Endothelial cell of hepatic sinusoid (primary cell): ENCODE data around the gene ANKRD13A.
"Not testable (repeated sequence)": the region's sequence is repeated elsewhere in the genome, so short reads cannot be mapped to it uniquely, and the experiment has no call there.

Experiments
- in situ Hi-C: cut with HindIII; loops from 2 replicates; pipeline ENCODE4 v1.10.0; 2017; ENCODE audit warnings: low sequenced_read_pairs

The ANKRD13A gene

GRCh38 chr12:109982210-109982609 lies 17.0 kb upstream of the ANKRD13A start:
- in situ Hi-C loops: no loop called here

GRCh38 chr12:109983432-109984142 lies 15.6 kb upstream of the ANKRD13A start:
- in situ Hi-C loops: no loop called here

GRCh38 chr12:109986236-109986635 lies 13.0 kb upstream of the ANKRD13A start:
- in situ Hi-C loops: not testable (repeated sequence)

GRCh38 chr12:109987615-109988014 lies 11.6 kb upstream of the ANKRD13A start:
- in situ Hi-C loops: no loop called here

- in situ Hi-C loops: no loop called here
These were observed 11.0 kb upstream of the ANKRD13A start for GRCh38 chr12:109988274-109988673.

DNA sequence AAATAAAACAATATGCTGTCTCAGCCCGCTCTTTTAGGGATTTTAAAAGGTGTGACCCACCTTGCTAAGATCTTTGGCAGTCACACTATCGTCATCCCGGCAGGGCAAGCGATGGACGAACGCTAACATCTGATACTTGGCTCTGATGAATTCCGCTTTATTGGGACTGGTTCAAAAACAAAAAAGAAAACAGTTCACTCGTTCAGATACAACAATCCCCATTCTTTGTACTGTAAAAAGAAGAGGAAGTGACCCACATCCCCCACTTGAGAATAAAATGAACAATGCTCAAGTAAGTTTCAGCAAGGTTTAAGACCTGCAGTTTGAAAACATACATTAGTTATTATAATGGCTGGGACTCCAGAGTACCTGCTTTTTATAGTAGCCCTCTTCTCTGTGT lies 10.3 kb upstream of the ANKRD13A start:
- in situ Hi-C loops: no loop called here

- in situ Hi-C loops: no loop called here
These were observed 9.8 kb upstream of the ANKRD13A start for GRCh38 chr12:109989380-109989779.

DNA sequence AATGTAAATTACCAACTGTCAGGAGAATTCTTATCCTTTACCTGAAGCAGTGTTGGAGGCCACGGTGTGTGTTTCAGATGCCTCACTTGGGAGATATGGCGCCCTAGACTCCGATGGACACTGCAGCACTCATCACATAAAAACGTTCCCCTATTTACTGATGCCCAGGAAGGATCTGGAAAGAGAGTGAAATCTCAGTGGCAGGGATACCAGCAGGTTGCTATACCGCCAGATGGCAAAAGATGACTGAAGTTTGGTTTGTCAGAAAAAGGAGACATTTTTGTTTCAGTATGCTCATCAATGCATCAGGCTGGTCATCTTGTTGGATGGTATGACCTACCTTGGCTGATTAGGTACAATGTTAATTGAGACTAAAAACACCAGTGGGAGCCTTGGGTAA lies 7.6 kb upstream of the ANKRD13A start:
- in situ Hi-C loops: no loop called here

- in situ Hi-C loops: no loop called here
These were observed 6.1 kb upstream of the ANKRD13A start for GRCh38 chr12:109993091-109993490.

- in situ Hi-C loops: loop anchor here (5.0 kb wide), 1 partner anchor 32 kb away; no protein-coding TSS in a partner anchor
These were observed 4.6 kb upstream of the ANKRD13A start for GRCh38 chr12:109994401-109995175.

- in situ Hi-C loops: loop anchor here (5.0 kb wide), 1 partner anchor 33 kb away; no protein-coding TSS in a partner anchor
These were observed 3.9 kb upstream of the ANKRD13A start for GRCh38 chr12:109995361-109995685.

- in situ Hi-C loops: loop anchor here (5.0 kb wide), 1 partner anchor 34 kb away; no protein-coding TSS in a partner anchor
These were observed 3.3 kb upstream of the ANKRD13A start, which contains the start of gene GIT2 for GRCh38 chr12:109995686-109996482. TSS of gene GIT2 (minus strand) at chr12:109996368. CDS start at chr12:109996224, 144 bp downstream.

- in situ Hi-C loops: loop anchor here (5.0 kb wide), 1 partner anchor 34 kb away; no protein-coding TSS in a partner anchor
These were observed 2.8 kb upstream of the ANKRD13A start for GRCh38 chr12:109996483-109996853.

DNA sequence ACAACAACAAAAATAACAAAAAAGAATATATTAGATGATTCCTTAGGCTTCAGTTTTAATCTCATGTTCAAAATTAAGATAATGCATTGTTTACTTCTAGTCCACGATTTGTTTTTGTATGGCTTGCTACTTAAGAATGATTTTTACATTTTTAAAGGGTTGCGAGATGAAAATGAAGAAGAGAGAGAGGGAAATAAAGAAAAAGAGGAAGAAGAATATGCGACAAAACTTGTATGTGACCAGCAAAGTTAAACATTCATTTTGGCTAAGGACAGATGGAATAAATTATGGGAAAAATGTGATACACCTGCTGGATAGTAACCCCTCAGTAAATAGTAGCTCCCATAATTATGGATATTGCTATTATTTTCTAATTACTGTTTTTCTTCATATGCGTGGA lies 1.8 kb upstream of the ANKRD13A start:
- in situ Hi-C loops: loop anchor here (5.0 kb wide), 1 partner anchor 35 kb away; no protein-coding TSS in a partner anchor

DNA sequence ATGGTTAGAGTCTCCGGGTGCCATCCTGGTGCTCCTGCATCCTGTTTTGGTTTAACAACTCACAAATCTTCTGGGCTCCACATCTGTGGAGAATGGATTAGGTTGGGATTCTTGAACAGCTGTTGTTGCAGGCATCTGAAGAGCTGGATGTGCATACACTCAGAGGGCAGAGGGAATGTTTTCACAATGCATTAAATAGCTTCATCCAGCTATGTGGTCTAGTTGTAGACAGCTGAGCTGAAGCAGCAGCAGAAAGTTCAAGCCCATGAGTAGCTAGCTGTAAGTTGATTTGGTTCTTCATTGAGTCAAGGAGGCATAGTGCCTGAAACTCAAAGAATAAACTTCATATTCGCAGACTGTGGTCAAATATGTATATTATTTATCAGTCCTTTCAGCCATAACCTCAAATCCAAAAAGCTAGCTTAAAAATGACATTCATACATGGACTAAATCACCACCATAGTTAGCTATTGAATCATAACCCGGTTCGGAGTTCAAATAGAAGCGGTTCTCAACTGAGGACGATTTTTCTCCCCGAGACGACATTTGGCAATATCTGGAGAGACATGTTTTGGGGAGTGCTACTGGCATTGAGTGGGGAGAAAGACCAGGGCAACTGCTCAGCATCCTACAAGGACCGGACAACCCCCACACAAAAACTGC lies 858 bp upstream of the ANKRD13A start:
- in situ Hi-C loops: loop anchor here (5.0 kb wide), 1 partner anchor 36 kb away; no protein-coding TSS in a partner anchor

DNA sequence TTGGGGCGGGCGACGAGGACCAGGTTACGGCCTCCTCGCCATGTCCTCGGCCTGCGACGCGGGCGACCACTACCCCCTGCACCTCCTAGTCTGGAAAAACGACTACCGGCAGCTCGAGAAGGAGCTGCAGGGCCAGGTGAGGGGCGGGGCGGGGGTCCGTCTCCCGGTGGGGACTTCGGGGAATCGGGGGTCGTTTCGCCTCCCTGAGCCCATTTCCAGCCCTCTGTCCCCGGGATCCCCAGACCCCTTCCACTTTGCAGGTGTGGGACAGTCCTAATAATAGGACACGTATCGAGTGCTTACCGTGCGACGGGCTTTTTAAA lies 380 bp downstream of the ANKRD13A start:
- in situ Hi-C loops: loop anchor here (5.0 kb wide), 1 partner anchor 37 kb away; no protein-coding TSS in a partner anchor

DNA sequence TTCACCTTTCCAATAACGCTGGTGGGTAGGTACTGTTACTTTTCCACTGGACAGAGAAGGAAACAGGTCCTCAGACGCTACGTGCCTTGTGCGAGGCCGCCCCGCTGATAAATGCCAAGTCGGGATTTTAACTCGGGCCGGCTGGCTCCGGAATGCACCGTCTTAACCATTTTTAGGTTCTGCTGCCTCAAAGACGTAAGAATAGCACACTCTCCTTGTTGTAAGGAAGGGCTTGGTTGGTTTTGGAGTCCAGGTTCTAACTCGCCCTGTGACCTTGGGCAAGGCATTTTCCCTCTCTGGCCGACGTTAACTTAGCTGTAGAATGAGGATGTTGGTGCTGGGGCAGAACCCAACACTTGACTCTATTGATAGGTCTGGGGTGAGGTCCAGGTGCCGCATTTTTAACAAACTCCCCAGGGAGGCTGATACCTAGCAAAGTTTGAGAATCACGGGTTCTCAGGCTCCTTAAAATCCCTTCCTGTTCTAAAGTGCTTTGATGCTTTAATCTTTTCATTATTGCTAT lies 814 bp downstream of the ANKRD13A start:
- in situ Hi-C loops: loop anchor here (5.0 kb wide), 1 partner anchor 38 kb away; no protein-coding TSS in a partner anchor

DNA sequence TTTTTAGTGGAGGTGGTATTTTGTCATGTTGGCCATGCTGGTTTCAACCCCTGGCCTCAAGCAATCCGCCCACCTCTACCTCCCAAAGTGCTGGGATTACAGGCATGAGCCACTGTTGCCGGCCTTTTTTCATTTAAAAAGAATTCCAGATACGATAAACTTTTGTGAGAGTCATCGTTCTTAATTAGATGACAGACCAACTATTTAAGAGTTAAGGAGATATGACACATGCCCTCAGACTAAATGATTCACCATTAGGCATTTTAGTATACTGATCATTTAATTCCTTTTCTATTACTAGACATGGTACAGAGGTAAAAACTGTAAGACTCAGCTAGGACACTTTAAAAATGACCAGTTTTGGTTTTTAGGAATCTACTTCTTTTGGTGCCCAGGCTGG lies 2.4 kb downstream of the ANKRD13A start:
- in situ Hi-C loops: no loop called here

DNA sequence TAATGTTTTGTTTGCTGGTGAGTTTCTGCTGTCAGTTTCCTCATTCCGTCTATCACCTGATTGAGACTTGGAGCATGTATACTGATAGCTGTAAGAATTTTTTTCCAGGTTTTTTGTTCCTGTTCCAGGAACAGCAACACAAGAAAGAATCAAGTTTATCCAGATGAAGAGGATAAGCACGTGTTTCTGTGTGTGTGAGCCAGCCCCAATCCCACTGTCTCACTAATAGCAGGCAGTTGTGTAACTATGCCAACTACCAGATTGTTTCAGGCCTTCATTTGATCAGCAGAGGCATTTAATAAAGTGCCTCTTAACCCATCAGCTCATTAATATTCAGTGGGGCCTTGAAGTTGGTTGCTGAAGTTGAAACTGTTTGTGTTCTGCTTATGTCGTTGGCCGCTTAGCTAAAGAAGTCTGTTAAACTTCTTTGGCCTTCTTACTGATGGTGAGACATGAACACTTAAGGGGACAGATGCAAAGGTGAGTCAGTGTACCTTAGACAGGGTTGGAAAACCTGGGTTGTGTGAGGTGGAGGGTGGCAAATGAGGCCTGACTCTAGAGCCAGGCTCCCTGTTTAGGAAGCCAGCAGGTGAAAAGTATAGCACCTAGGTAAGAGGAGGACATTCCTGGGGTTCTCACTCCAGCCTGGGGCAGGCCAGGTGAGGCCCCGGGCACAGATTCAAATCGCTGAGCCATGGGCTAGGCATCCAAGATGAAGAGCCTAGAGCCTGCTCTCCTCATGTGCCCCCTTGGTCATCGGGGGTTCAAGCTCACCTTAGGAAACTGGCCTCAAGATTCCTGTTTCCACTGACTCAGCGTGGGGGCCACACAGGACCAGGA lies 3.7 kb downstream of the ANKRD13A start:
- in situ Hi-C loops: no loop called here
